Panc1 (cell line): ENCODE measurements around the gene AUH.

Source experiments
- POLR2AphosphoS5 ChIP-seq: IDR thresholded peaks from 2 replicates; pipeline ENCODE4 v1.6.1; 2012; ENCODE audit warnings: mild to moderate bottlenecking, low read depth, low read length, moderate library complexity
- SIN3A ChIP-seq: IDR thresholded peaks from 2 replicates; pipeline ENCODE4 v1.6.1; 2012; ENCODE audit warnings: low read depth, mild to moderate bottlenecking, low read length, moderate library complexity, borderline replicate concordance; ENCODE audit not compliant: insufficient read depth
- TCF7L2 ChIP-seq: IDR thresholded peaks from 2 replicates; pipeline ENCODE4 v1.6.1; 2011; ENCODE audit warnings: mild to moderate bottlenecking, low read depth, low read length, inconsistent platforms
- TF ChIP-seq, protein P1 (sequence below): fragments of 450-650 bp; IDR thresholded peaks from 2 replicates; pipeline ENCODE4 v1.5.1; 2017; ENCODE audit warnings: mild to moderate bottlenecking

- TF ChIP-seq, protein P1, sequence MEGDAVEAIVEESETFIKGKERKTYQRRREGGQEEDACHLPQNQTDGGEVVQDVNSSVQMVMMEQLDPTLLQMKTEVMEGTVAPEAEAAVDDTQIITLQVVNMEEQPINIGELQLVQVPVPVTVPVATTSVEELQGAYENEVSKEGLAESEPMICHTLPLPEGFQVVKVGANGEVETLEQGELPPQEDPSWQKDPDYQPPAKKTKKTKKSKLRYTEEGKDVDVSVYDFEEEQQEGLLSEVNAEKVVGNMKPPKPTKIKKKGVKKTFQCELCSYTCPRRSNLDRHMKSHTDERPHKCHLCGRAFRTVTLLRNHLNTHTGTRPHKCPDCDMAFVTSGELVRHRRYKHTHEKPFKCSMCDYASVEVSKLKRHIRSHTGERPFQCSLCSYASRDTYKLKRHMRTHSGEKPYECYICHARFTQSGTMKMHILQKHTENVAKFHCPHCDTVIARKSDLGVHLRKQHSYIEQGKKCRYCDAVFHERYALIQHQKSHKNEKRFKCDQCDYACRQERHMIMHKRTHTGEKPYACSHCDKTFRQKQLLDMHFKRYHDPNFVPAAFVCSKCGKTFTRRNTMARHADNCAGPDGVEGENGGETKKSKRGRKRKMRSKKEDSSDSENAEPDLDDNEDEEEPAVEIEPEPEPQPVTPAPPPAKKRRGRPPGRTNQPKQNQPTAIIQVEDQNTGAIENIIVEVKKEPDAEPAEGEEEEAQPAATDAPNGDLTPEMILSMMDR = no peak
- TF ChIP-seq POLR2AphosphoS5 = no peak
- no peak for TF ChIP-seq TCF7L2
- no peak for TF ChIP-seq SIN3A
Observed at GRCh38 chr9:91187311-91187964, 174.3 kb downstream of the AUH start.
